ENCODE results near the gene ALKBH6.

DNA sequence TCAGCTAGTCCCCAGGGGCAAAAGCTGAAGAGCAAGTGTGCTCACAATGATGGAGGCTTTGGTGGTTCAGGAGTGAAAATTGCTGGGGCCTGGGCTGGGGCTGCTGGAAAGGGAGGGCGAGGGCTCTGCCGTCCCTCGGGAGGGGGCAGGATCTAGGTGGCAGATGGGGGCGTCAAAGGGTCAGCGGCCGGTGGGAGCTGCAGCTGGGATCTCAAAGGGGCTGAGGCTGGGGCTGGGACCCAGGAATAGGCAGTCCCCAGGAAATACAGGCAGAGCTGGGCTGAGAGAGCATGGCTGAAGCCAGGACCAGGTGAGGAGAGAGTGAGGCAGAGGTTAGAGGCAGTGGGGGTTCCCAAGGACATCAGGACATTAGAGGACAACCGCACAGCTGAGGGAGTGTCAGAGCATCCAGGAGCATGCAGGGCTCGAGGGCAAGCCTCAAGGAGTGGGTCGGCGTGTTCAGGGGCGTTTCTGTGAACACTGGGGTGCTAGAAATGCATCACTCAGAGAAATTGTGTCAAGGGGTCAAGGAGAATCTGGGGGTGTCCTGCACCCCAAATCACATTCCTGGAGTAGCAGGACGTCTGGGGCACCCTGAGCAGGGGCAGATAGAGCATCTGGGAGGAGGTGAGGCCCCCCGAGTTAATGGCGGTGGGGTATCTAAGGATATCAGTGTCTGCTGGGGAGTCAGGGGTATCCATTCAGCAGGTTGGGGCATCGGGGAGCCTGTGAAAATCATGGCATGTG, 4.2 kb downstream of the ALKBH6 start:
- TF ChIP-seq, protein P1, sequence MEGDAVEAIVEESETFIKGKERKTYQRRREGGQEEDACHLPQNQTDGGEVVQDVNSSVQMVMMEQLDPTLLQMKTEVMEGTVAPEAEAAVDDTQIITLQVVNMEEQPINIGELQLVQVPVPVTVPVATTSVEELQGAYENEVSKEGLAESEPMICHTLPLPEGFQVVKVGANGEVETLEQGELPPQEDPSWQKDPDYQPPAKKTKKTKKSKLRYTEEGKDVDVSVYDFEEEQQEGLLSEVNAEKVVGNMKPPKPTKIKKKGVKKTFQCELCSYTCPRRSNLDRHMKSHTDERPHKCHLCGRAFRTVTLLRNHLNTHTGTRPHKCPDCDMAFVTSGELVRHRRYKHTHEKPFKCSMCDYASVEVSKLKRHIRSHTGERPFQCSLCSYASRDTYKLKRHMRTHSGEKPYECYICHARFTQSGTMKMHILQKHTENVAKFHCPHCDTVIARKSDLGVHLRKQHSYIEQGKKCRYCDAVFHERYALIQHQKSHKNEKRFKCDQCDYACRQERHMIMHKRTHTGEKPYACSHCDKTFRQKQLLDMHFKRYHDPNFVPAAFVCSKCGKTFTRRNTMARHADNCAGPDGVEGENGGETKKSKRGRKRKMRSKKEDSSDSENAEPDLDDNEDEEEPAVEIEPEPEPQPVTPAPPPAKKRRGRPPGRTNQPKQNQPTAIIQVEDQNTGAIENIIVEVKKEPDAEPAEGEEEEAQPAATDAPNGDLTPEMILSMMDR (IDR thresholded peaks at IDR 0.05): no peak
- TF ChIP-seq POLR2A (IDR thresholded peaks at IDR 0.05): no peak

All from body of pancreas (tissue), 4 donors.